Erythroblast (primary cell): Measurements from ENCODE around the gene PFN3.
A peak's percentile ranks its signal among the peaks of the same experiment; 100 is the strongest.

ENCODE experiments used
- DNase-seq, 2 experiments: peaks; one replicate each; lab custom pipeline; 2025; lab: John Stamatoyannopoulos, UW
- GATA1 ChIP-seq: IDR thresholded peaks from 2 replicates; pipeline ENCODE4 v1.6.1; 2011; ENCODE audit warnings: low read depth, mild to moderate bottlenecking, control low read depth, low read length, moderate library complexity
- POLR2A ChIP-seq: IDR thresholded peaks from 2 replicates; pipeline ENCODE4 v1.6.1; 2011; ENCODE audit warnings: mild to moderate bottlenecking, low read length

The PFN3 gene

GRCh38 chr5:177374211-177374610 lies 26.2 kb downstream of the PFN3 start:
- TF ChIP-seq GATA1: no peak
- DNase-seq: no peak

DNA sequence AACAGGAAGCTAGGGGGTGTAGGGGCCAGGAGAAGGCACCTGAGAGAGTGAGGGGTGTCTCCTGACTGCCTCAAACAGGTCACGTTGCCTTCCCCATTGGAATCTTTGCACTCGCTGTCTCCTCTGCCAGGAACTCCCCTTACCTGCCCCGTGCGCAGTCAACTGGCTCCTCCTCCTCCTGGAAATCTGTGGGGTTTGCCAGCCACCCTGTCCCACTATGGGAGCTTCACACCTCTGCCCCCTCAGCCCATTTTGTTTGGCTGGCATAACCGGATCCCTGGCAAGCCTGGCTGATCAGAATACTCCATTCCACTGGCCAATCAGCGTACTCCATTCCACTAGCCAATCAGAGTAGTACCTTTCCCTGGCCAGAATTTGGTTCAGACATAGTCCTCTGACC lies 26.7 kb downstream of the PFN3 start:
- TF ChIP-seq POLR2A (no peak), GATA1 (no peak)
- no peak for DNase-seq

DNA sequence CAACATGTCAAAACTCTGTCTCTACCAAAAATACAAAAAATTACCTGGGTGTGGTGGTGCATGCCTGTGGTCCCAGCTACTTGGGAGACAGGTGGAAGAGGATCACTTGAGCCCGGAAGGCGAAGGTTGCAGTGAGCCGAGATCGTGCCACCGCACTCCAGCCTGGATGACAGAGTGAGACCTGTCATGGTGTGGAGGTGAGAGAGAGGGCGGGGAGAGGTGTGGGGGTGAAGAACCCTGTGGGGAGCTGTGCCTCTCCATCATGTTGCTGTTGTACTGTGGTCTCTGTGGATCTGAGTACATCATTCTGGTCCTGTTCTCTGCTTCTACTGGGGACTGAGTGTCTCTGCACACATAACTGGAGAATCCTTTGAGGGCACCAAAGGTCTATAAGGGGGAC lies 27.6 kb downstream of the PFN3 start:
- TF ChIP-seq POLR2A: no peak
- TF ChIP-seq GATA1: no peak

GRCh38 chr5:177372034-177372896 lies 28.2 kb downstream of the PFN3 start:
- TF ChIP-seq GATA1 (no peak), POLR2A (no peak)
- DNase-seq: no peak

More for the DNA sequence above, 27.6 kb downstream of the PFN3 start:
- DNase-seq: no peak

DNA sequence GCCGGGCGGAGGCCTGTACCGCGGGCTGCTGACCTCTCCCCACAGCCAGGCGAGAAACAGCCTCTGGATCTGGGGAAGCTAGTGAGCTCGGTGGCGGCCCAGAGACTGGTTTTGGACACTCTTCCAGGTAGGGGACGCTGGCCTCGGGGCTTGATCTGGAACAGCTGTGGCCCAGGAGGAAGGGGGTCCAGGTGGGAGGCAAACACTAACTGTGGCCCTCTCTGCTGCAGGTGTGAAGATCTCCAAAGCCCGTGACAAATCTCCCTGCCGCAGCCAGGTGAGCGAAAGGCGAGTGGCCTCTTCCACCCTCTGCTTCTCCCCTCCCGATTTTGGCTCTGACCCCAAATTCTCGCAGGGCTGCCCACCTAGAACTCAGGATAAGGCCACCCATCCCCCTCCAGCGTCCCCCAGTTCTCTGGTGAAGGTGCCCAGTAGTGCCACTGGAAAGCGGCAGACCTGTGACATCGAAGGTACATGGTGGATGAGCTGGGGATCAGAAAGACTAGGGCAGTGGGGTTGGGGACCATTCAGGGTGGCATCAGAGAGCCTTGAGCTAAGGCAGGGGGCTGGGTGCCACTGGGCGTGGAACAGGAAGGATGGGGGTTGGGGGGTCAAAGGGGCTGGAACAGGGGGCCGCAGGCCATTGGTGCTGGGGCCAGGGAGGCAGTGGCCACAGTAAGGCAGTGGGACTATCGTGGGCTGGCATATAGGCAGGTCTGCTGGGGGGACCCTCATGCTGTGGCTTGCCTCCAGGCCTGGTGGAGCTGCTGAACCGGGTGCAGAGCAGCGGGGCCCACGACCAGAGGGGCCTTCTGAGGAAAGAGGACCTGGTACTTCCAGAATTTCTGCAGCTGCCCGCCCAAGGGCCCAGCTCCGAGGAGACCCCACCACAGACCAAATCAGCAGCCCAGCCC lies 29.1 kb downstream of the PFN3 start:
- TF ChIP-seq GATA1 (no peak), POLR2A (no peak)
- DNase-seq: no peak

DNA sequence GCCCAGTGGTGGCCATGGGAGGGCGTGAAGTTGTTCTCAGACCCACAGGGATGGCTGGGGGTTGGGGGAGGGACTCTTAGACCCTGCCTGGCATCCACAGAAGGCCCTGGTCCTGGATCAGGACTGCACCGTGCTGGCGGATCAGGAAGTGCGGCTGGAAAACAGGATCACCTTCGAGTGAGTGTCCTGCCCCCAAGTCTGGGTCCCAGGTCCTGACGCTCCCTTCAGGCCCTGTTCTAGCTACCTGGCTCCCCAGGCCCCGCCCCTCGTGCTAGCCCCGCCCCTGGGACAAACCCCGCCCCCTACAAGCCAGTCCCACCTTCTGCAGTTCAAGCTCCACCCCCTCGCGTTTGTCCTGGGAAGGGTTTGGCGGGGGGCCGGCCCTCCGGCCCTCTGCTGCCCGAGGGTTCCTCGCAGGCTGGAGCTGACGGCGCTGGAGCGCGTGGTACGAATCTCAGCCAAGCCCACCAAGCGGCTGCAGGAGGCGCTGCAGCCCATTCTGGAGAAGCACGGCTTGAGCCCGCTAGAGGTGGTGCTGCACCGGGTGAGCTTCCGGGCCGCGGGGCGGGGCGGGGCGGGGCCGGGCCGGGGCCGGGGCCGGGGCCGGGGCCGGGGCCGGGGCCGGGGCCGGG lies 29.9 kb downstream of the PFN3 start:
- TF ChIP-seq GATA1: no peak
- TF ChIP-seq POLR2A: no peak
- peak; percentile 84 to 88 for DNase-seq

- DNase-seq: peak in 1 of 2 experiments; percentile 30
- TF ChIP-seq POLR2A (no peak), GATA1 (no peak)
These were observed 30.6 kb downstream of the PFN3 start for GRCh38 chr5:177369645-177370440.

DNA sequence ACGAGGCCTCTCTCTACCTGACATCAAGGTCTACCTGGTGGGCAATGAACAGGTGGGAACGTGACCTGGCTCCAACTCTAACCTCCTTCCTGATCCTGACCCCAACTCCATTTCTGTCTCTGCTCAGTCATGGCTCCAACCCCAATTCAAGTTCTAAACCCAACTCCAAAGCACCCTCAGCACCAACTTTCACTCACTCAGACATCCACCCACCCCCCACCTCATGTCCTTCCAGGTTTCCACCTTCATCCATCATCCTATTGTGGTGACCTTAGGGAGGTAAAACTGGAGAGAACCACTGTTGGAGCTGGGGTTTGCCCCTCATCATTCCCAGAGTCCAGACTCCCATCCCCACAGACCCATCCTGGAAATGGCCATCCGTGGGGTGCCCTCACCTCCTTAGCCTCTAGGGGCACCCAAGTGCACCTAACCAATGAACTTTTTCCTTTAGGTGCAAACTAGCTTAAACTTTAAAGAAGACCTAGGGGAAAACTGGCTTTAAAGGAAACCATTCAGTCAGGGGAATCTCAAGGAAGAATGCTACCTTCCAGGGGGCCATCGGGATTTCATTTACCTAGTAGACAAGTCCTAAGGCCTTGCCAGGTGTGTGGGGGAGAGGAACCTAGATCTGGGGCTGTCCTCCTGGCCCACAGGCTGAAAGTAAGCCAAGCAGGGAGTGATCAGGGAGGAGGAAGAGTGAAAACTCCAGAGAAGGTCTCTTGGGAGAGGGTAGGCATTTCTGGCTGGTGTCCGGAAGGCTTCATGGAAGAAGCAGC lies 31.4 kb downstream of the PFN3 start:
- TF ChIP-seq GATA1 (no peak), POLR2A (no peak)
- DNase-seq: peak; percentile 40 to 59

DNA sequence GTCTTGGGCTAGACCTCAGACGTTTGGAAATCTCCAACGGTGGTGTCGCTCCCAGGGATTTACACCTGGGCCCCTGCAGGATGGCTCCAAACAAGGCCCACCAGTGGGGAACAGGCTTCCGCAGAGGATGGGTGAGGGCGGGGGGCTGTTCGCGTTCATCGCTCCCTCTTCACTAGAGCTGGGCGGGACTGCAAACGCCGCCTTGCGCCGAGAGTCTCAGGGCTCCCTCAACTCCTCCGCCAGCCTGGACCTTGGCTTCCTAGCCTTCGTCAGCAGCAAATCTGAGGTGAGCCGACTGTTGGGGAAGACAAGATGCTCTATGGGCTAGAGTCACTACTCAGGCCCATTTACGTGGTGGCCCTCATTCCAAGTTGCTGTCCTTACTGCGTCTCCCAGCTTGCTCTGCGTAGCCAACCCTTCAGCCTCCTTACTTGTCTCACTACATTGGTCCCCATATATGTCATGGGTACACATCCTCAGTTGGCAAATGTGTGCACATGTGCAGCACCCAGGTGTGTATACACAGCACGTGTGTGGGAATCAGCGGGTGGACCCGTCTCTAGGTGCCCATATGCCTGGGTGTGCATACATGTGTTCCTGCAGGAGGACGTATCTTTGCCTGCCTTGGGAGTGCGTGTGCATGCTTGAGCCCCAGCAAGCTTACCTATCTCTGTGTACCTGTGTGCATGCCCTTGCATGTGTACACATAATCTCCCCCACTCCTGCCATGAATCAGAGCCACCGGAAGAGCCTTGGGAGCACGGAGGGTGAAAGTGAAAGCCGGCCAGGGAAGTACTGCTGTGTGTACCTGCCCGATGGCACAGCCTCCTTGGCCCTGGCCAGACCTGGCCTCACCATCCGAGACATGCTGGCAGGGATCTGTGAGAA lies 32.2 kb downstream of the PFN3 start:
- no peak for DNase-seq
- TF ChIP-seq GATA1 (no peak), POLR2A (no peak)

DNA sequence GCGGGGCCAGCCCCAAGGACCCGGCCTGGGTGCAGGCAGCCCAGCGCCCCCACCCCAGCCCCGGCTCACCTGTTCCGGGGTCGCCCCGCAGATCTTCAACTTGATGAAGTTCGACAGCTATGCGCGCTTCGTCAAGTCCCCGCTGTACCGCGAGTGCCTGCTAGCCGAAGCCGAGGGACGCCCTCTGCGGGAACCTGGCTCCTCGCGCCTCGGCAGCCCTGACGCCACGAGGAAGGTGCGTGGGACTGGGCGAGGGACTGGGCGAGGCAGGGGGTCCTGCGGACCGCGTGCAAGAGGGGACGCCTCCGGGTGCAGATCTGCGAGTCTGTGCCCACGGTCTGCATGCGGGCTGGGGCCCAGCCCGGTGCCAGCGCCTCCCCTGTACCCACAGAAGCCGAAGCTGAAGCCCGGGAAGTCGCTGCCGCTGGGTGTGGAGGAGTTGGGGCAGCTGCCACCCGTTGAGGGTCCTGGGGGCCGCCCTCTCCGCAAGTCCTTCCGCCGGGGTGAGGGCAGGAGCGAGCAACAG lies 33.1 kb downstream of the PFN3 start:
- TF ChIP-seq POLR2A (no peak), GATA1 (no peak)
- no peak for DNase-seq
